Endothelial cell of umbilical vein (primary cell): ENCODE results near the gene TGFB1. TPM values are rescaled to one million over a fixed set of nuclear protein-coding genes. Genes with fewer than 3 reads are reported as not detected.

Experiments
- BruUV-seq: library from RNA; stranded (reverse); fragments of 400-500 nt; replicated peaks from 2 replicates; lab custom pipeline; 2021; lab: Mats Ljungman, UMichigan
- CTCF ChIA-PET: fragments of 300-600, 350-600 bp; sonication (Branson Sonifier 250); formaldehyde crosslinking; loops from one replicate; lab custom pipeline; 2021; ENCODE audit warnings: antibody characterized with exemption, inconsistent platforms; lab: Charles Lee
- POLR2A ChIA-PET: fragments of 300-600, 350-600 bp; sonication (Branson Sonifier 250); formaldehyde crosslinking; loops from one replicate; lab custom pipeline; 2021; ENCODE audit warnings: antibody characterized with exemption, inconsistent platforms; lab: Charles Lee
- DNase-seq: peaks from one replicate; pipeline ENCODE4 v3.0.0-alpha.2; 2011; ENCODE audit warnings: low read depth, low spot score
- FAIRE-seq: peaks from 2 replicates; lab custom pipeline; 2011; peaks lifted over from hg19 to GRCh38; lab: Jason Lieb, UNC
- H2AFZ ChIP-seq: 2 replicates; pipeline ENCODE4 v1.6.0; 2012; ENCODE audit warnings: low read depth, low read length, control low read depth, inconsistent platforms
- H3K27ac ChIP-seq: 2 replicates; pipeline ENCODE4 v1.5.1; 2011; ENCODE audit warnings: low read depth, mild to moderate bottlenecking, control low read depth, low read length, moderate library complexity; ENCODE audit not compliant: insufficient read depth
- H3K27me3 ChIP-seq, 2 experiments: 2 replicates each; pipeline versions ENCODE4 v1.6.0 to v1.6.1; 2011; ENCODE audit warnings: low read length in 2 of 2, mixed read lengths in 1 of 2; ENCODE audit not compliant: control insufficient read depth in 2 of 2, insufficient read depth in 2 of 2
- H3K36me3 ChIP-seq, 2 experiments: 2 replicates in 1 of 2; 3 replicates in 1 of 2; pipeline ENCODE4 v1.5.1; 2011; ENCODE audit warnings: low read length in 2 of 2, mild to moderate bottlenecking in 1 of 2, moderate library complexity in 1 of 2; ENCODE audit not compliant: control insufficient read depth in 2 of 2, insufficient read depth in 2 of 2; ENCODE audit errors: extremely low read depth in 1 of 2
- H3K4me1 ChIP-seq: 3 replicates; pipeline ENCODE4 v1.5.1; 2011; ENCODE audit warnings: mild to moderate bottlenecking, low read length; ENCODE audit not compliant: control insufficient read depth, insufficient read depth; ENCODE audit errors: extremely low read depth
- H3K4me2 ChIP-seq: 2 replicates; pipeline ENCODE4 v1.6.1; 2011; ENCODE audit warnings: low read length, control low read depth, mixed read lengths; ENCODE audit not compliant: insufficient read depth
- H3K4me3 ChIP-seq, 3 experiments: fragments of 200-600 bp in 1 of 3; sonication (generic), shearing (Covaris generic) in 1 of 3; replicated peaks in 1 of 3; 2 replicates each; pipeline ENCODE4 v1.5.1; 2011 to 2016; ENCODE audit warnings: control low read depth in 3 of 3, low read length in 3 of 3, mild to moderate bottlenecking in 2 of 3, inconsistent platforms in 1 of 3, low read depth in 1 of 3, moderate library complexity in 1 of 3; ENCODE audit not compliant: insufficient read depth in 1 of 3
- H3K79me2 ChIP-seq: 2 replicates; pipeline ENCODE4 v1.6.0; 2012; ENCODE audit warnings: low read length, inconsistent platforms; ENCODE audit not compliant: control insufficient read depth, insufficient read depth
- H3K9ac ChIP-seq: replicated peaks from 2 replicates; pipeline ENCODE3; 2011; ENCODE audit warnings: low read length, control low read depth; ENCODE audit not compliant: insufficient read depth; ENCODE audit errors: extremely low read depth
- H3K9me1 ChIP-seq: replicated peaks from 3 replicates; pipeline ENCODE4 v1.6.0; 2011; ENCODE audit warnings: mild to moderate bottlenecking, low read length; ENCODE audit not compliant: control insufficient read depth, insufficient read depth; ENCODE audit errors: extremely low read depth
- H3K9me3 ChIP-seq: replicated peaks from 2 replicates; pipeline ENCODE4 v1.5.1; 2012; ENCODE audit warnings: low read length, inconsistent platforms; ENCODE audit not compliant: control insufficient read depth, insufficient read depth
- H4K20me1 ChIP-seq: replicated peaks from 2 replicates; pipeline ENCODE3; 2011; ENCODE audit warnings: mild to moderate bottlenecking, low read length; ENCODE audit not compliant: control insufficient read depth, insufficient read depth; ENCODE audit errors: extremely low read depth
- GATA2 ChIP-seq: IDR thresholded peaks from 2 replicates; pipeline ENCODE4 v1.7.0; 2011; ENCODE audit warnings: low read depth, mild to moderate bottlenecking, moderate library complexity, mixed read lengths, low read length; ENCODE audit not compliant: insufficient read length, insufficient read depth
- POLR2A ChIP-seq: IDR thresholded peaks from 2 replicates; pipeline ENCODE4 v1.6.1; 2012; ENCODE audit warnings: low read depth, mild to moderate bottlenecking, control low read depth, low read length
- POLR2AphosphoS5 ChIP-seq: IDR thresholded peaks from 2 replicates; pipeline ENCODE4 v1.6.1; 2012; ENCODE audit warnings: low read depth, mild to moderate bottlenecking, control low read depth, low read length, moderate library complexity; ENCODE audit not compliant: insufficient read depth
- dilution Hi-C: fragments of 300-500 bp; cut with MboI; formaldehyde crosslinking; loops from one replicate; pipeline ENCODE4 v1.15.0; 2019; ENCODE audit warnings: low sequenced_read_pairs; ENCODE audit not compliant: extremely low pct_ligation_motif_present
- intact Hi-C: fragments of 100-400 bp; cut with micrococcal nuclease; formaldehyde crosslinking; loops from one replicate; pipeline ENCODE4 v1.10.0; 2022
- polyA plus RNA-seq, 4 experiments: library from polyadenylated mRNA; depleted of rRNA in 3 of 4; stranded (reverse) in 3 of 4; unstranded in 1 of 4; fragments of >200 nt; gene quantifications; 2 replicates each; pipeline versions ENCODE4 v1.2.1 to v1.2.3, GENCODE V29; 2011 to 2012; ENCODE audit warnings: missing spikeins in 1 of 4
- total RNA-seq: library from RNA; stranded (reverse); gene quantifications from 2 replicates; pipeline ENCODE4 v1.2.3, GENCODE V29; 2021
- TF ChIP-seq, protein P1 (sequence below), 2 donors: IDR thresholded peaks; 1 replicate in 1 of 2; 2 replicates in 1 of 2; pipeline ENCODE4 v1.5.1; 2011; ENCODE audit warnings: low read length in 2 of 2, mild to moderate bottlenecking in 2 of 2, moderate library complexity in 2 of 2, control low read depth in 1 of 2, inconsistent platforms in 1 of 2, low read depth in 1 of 2; ENCODE audit not compliant: insufficient read depth in 1 of 2; ENCODE audit errors: extremely low read depth in 1 of 2

TGFB1 gene
- total and polyA plus RNA-seq, 2 donors (not counting 3 experiments of a cell fraction or from before 2014, with no cell fraction given): 64.4 to 250 TPM

DNA sequence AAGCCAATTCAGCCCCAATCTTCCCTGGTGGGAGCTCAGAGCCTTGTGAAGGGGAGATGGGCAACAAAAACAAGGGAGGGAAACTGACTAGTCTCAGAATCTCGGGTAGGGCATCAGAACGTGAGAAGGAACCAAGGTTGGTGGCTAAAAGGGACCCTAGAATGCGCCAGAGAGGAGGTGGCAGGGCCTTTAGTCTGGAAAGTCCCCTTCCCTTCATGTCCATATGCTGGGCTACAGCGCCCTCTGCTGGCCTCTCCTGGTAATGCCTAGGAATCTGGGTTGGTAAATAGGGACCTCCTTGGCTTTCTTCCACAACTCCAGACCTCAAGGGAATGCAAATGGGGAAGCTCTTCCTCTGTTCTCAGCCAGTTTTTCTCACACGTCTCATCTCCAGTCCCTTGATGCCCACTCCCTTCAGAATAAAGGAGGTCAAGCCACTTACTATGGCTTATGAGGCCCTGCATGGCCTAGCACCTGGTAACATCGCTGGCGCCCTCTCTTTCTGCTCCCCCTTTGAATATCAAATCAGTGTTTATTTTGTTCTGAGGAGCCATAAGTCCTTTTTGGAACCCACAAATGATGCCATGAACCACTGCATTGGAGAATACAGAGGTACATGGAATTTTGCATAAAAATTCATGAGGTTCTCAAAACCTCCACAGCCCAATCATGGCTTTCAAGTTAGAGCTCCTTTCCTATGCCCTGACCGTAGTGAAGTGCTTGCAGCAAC is 45.1 kb downstream of the TGFB1 start:
- BruUV-seq: no TSS peak
- Histone ChIP-seq H3K9me1 (no peaks in the 10 kb centered on the region), H3K4me1 (peaks cover 42% of the 10 kb centered on the region), H2AFZ (no peak overlapping the region), H3K27ac (peak overlapping the region; percentile 59), H3K79me2 (peaks cover 29% of the 10 kb centered on the region), H3K36me3 (peaks cover 20 to 36% of the 10 kb centered on the region in 2 experiments), H4K20me1 (no peaks in the 10 kb centered on the region), H3K4me3 (no peak overlapping the region), H3K27me3 (no peaks in the 10 kb centered on the region), H3K9me3 (no peaks in the 10 kb centered on the region), H3K9ac (peak overlapping the region; percentile 30), H3K4me2 (peak overlapping the region; percentile 95)
- dilution Hi-C loops (no loop called here), intact Hi-C loops (loop anchor here (1.0 to 5.0 kb wide), 6 partner anchors 46 to 264 kb away; no protein-coding TSS in a partner anchor)
- ChIA-PET POLR2A (interaction anchor here (0.5 kb wide), 1 partner anchor 104 kb away, joined by 5 read pairs; no protein-coding TSS in a partner anchor), CTCF (interaction anchor here (0.6 to 4.1 kb wide), 29 partner anchors 10 to 262 kb away, joined by 3 to 62 read pairs (median 4); partner anchors contain the start of genes B9D2, DMAC2, HNRNPUL1 and TGFB1)
- TF ChIP-seq, protein P1, sequence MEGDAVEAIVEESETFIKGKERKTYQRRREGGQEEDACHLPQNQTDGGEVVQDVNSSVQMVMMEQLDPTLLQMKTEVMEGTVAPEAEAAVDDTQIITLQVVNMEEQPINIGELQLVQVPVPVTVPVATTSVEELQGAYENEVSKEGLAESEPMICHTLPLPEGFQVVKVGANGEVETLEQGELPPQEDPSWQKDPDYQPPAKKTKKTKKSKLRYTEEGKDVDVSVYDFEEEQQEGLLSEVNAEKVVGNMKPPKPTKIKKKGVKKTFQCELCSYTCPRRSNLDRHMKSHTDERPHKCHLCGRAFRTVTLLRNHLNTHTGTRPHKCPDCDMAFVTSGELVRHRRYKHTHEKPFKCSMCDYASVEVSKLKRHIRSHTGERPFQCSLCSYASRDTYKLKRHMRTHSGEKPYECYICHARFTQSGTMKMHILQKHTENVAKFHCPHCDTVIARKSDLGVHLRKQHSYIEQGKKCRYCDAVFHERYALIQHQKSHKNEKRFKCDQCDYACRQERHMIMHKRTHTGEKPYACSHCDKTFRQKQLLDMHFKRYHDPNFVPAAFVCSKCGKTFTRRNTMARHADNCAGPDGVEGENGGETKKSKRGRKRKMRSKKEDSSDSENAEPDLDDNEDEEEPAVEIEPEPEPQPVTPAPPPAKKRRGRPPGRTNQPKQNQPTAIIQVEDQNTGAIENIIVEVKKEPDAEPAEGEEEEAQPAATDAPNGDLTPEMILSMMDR (IDR thresholded peaks at IDR 0.05; ENCODE audit: extremely low read depth in 1 of 2, insufficient read depth in 1 of 2, low read depth in 1 of 2, low read length in 2 of 2): peak; percentile 93 to 98
- TF ChIP-seq POLR2A (no peak), GATA2 (no peak), POLR2AphosphoS5 (peak; percentile 73)
- FAIRE-seq (peak; percentile 98), DNase-seq (peak; percentile 94)
